ENCODE data around the gene SORCS1. TPM values are rescaled to one million over a fixed set of nuclear protein-coding genes. Genes with fewer than 3 reads are reported as not detected.

Gene SORCS1
- total RNA-seq, 1 donor: not detected

DNA sequence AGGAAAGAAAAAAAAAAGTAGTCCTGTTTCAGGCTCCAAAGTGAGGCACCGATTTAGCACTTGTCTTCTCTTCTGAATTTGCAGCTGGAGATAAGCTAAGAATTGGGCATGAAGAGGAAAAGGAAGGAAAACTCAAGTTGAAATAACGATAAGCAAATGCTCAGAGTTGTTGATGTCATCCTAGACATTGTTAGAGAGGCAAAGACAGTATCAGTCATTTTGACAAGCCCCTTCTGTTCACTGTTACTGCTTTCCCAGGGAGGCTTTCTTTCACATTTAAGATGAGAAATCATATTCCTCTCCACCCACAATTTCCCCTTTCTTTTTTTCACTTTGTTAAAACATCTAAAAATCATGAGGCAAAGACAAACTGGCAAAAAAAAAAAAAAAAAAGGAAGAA is 41.8 kb downstream of the SORCS1 start:
- no peak overlapping the region for H3K4me3 ChIP-seq (ENCODE audit: low read depth, low read length)
- no peak for DNase-seq (ENCODE audit: low read depth)
- no peak for TF ChIP-seq CTCF (IDR thresholded peaks at IDR 0.05; ENCODE audit: insufficient read depth, low read depth, low read length)

- DNase-seq (ENCODE audit: low read depth): no peak
- TF ChIP-seq CTCF (IDR thresholded peaks at IDR 0.05; ENCODE audit: insufficient read depth, low read depth, low read length): no peak
- no peak overlapping the region for H3K4me3 ChIP-seq (ENCODE audit: low read depth, low read length)
Observed at GRCh38 chr10:107118866-107119265, 45.6 kb downstream of the SORCS1 start.

DNA sequence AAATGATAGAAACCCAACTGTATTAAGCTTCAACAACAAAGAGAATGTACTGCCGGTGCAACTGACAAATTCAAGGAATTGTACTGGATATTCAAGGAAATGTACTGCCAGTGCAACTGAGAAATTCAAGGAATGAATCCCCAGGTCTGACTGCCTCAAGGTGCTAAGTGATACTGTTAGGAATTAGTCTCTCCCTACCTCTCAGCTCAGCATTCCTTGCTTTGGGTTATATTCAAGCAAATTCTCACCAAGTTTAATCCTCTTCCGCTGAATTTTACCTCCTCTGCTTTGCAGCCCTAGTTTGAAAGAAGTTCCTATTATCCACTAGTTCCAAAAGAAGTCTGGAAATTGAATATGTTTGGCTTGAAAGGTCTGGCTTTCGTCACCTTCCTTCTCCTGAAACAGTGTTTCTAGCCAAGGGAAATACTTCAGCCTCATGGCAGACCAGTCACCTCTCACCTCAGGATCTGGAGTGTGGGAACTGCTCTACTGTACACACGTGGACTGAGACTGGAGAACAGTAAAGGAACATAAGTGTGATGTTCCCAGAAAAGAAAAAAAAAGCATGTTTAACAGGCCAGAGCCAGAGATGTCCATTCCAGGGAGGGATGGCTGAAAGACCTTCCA is 60.4 kb downstream of the SORCS1 start:
- DNase-seq (ENCODE audit: low read depth): no peak
- TF ChIP-seq CTCF (IDR thresholded peaks at IDR 0.05; ENCODE audit: insufficient read depth, low read depth, low read length): no peak
- H3K4me3 ChIP-seq (ENCODE audit: low read depth, low read length): no peak overlapping the region

GRCh38 chr10:107103174-107104025 is 61.1 kb downstream of the SORCS1 start:
- DNase-seq (ENCODE audit: low read depth): no peak
- no peak for TF ChIP-seq CTCF (IDR thresholded peaks at IDR 0.05; ENCODE audit: insufficient read depth, low read depth, low read length)
- H3K4me3 ChIP-seq (ENCODE audit: low read depth, low read length): no peak overlapping the region

GRCh38 chr10:107098326-107098725 is 66.2 kb downstream of the SORCS1 start:
- no peak for DNase-seq (ENCODE audit: low read depth)
- no peak for TF ChIP-seq CTCF (IDR thresholded peaks at IDR 0.05; ENCODE audit: insufficient read depth, low read depth, low read length)
- H3K4me3 ChIP-seq (ENCODE audit: low read depth, low read length): no peak overlapping the region

DNA sequence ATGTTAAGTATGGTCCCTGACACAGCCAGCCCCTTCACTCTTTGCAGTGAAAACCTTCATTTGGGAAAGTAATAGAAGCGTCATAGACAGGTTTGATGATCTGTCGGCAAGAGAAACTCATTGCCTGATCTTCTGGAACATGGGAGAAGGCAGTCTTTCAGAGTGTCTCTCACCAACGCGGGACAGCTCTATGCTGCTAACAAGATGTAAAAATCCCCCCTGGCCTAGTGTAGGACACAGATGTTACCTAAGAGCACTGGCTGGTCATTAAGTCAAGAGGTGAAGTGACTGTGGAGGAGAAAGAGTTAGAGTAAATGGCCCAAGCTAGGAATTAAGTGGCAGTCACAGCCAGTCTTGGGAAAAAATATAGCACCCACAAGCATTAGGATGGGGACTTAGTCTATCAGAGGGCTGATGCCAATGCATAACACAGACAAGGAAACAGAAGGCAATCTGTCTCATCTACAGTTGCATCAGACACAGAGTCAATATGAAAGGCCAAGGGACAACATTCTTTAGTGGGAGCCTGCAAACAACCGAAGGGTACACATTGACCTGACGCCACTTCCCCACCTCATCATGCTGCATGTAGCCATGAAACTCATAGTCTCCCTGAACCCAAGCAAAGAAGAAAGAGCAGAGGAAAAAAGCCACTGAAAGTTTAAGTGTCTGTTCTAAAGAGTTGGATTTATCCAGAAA is 69.5 kb downstream of the SORCS1 start:
- DNase-seq (ENCODE audit: low read depth): no peak
- no peak for TF ChIP-seq CTCF (IDR thresholded peaks at IDR 0.05; ENCODE audit: insufficient read depth, low read depth, low read length)
- H3K4me3 ChIP-seq (ENCODE audit: low read depth, low read length): no peak overlapping the region
